Measurements from ENCODE around the gene FOXO6.

- no peak for TF ChIP-seq EZH2phosphoT487 (IDR thresholded peaks at IDR 0.05; ENCODE audit: low read depth)
- TF ChIP-seq CTCF (IDR thresholded peaks at IDR 0.05; ENCODE audit: low read depth, low read length): no peak
Observed at GRCh38 chr1:41392528-41392924, 31.3 kb downstream of the FOXO6 start.
